NOMO-1 treated with dmso at 0.1 percent for 144 hours (cell line): ENCODE measurements around the gene XYLB.
"Not testable (repeated sequence)": the region's sequence is repeated elsewhere in the genome, so short reads cannot be mapped to it uniquely, and the experiment has no call there.

Experiments used
- DNase-seq: peaks from one replicate; lab custom pipeline; 2025; ENCODE audit not compliant: unreplicated experiment; lab: John Stamatoyannopoulos, UW

Gene XYLB

DNA sequence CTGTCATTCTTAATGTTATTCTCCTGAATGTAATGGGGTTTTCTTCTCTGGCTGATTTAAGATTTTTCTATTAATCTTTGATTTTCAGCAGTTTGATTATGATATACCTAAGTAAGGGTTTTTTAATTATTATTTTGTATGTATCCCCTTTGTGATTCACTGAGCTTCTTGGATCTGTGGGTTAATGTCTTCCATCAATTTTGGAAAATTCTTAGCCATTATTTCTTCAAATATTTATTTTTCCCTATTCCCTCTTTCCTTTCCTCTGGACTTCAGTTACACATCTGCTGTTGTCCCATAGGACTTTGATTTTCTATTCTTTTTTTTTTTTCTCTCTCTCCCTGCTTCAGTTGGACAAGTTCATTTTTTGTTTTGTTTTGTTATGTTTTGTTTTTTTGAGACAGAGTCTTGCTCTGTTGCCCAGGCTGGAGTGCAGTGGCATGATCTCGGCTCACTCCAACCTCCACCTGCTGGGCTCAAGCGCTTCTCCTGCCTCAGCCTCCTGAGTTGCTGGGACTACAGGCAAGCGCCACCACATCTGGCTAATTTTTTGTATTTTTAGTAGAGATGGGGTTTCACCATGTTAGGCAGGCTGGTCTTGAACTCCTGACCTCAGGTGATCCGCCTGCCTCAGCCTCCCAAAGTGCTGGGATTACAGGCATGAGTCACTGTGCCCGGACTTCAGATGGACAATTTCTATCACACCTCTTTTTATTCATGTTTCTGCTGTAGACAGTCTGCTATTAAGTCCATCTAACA lies 40.6 kb downstream of the XYLB start:
- no peak for DNase-seq

DNA sequence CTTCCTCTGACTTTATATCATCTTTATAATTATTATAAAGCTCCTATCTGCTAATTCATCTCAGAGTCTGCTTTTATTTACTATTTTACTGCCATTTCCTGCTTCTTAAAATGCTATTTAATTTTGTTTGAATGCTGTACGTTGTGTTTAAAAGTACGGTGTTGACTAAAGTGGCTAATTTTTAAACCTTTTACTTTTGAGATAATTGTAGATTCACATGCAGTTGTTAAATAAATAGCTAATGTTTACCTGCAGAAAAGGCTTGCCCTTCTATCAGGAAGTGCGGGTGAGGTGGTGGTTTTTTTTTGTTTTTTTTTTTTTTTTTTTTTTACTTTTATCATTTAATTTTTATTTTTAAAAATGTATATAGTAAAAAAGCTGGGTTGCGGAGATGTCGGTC lies 41.3 kb downstream of the XYLB start:
- no peak for DNase-seq

DNA sequence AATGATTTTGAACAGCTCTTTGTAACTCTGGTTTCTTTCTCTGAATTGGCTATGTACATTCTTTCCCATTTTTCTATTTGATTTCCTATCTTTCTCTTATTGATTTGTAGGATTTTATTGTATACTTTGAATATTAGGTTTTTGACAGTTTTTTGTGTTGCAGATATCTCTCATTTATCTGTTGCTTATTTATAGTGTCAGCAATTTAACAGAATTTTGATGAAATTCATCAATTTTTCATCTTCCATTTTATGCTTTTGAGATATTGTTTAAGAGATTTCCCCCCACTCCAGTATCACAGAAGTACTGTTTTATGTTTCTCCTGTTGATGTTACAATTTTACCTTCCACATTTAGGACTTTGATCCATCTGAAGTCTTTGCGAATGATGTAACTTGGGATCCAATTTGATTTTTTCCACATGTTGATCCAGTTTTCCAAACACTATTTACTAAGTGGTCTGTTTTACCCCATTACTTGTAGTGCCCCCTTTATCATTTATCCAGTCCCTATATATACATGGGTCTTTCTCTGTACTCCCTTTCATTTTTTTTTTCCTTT lies 46.1 kb downstream of the XYLB start:
- DNase-seq = no peak

DNA sequence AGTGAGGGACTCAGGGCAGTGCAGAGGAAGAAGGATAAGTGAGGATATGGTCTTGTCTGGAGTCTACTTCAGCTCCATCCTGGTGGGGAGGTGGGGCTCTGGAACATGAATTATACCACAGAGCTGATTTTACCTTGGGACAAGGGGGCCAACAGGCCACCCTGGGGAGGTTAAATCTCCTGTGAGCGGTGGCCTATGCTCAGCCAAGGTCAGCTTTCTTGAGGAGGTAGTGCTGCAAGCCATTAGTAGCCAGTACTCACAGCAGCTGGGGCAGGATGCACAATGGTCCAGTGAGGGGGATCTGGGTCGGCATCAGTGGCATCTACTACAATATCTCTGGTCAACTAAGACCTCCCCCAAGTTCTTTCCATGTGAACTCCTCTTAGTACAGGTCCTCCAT lies 49.7 kb downstream of the XYLB start:
- no peak for DNase-seq

DNA sequence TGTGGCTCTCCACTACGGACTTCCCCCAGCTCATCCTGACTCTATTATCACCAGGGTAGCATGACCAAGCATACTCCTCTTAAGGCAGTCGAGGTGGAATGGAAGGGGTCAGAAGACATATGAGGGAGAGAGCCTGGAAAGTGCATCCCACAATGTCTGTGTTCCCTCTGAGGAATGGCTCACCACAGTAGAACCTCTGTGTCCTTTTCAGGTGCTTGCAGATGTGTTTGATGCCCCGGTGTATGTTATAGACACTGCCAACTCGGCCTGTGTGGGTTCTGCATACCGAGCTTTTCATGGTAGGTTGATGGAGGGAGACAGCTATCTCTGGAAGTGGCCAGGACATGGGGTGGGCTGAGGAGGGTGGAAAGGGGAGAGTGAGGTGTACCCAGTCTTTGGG lies 50.3 kb downstream of the XYLB start:
- no peak for DNase-seq

DNA sequence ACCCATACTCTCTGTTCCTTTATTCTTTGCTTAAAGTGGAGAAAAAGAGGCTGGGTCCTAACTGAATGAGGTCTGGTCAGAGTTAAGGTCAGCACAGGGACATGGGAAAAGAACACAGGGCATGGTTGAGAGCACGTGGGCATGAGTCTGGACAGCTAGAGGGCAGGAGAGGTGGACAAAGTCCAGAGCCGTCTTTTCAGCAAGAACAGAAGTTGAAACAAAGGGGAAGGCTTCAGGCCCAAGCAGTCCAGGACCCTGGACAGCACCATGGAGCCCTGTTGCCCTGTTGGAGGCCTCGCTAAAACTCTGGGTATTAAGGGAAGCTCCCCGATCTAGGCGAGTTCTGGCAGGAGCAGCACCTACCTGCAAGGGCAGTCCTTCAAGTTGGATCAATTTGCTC lies 50.7 kb downstream of the XYLB start:
- no peak for DNase-seq

DNA sequence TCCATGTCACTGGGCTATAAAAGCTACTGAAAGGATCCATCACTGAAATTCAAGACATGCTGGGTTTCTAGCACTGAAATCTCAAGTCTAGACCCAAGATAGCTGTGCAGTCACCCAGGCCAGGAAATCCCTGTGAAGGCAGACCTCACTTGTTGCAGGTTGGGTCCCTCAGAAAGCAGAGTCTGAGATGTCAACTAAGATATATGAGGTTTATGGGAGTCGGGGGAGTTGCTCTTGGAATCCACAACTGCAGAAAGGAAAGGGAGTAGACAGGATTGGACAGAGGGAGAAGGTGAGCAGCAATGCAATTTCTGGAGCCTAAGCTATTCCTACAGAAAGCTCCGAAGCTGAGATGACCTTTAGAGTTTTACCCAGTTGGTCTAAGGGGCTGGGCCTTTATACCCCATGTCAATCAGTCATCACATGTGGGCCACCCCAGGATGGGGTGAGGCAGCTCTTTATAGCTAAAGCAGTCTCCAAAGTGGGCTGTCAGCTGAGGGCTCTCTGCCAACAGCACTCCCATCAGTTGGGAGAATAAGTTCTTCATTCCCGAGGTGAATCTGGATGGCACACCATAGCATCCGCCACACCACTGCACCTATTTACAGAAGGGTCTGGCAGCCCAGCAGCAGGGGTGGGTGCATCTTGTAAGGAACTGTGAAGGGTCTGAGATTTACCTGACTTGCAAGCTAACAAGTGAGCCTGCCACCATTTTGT lies 54.8 kb downstream of the XYLB start:
- no peak for DNase-seq

DNA sequence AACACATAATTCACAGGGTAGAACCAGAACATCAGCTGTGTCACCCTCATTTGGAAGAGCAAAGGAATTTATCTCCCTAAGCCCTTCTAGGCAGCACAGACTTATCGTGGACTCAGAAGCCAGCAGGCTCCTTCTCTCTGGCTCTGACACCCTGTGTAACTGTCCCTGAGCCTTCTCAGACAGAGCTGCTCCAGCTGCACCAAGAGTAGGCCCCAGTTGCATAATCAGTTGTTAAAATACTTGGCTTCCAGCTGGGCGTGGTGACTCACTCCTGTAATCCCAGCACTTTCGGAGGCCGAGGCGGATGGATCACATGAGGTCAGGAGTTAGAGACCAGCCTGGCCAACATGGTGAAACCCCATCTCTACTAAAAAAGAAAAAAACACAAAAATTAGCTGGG lies 57.7 kb downstream of the XYLB start:
- no peak for DNase-seq

DNA sequence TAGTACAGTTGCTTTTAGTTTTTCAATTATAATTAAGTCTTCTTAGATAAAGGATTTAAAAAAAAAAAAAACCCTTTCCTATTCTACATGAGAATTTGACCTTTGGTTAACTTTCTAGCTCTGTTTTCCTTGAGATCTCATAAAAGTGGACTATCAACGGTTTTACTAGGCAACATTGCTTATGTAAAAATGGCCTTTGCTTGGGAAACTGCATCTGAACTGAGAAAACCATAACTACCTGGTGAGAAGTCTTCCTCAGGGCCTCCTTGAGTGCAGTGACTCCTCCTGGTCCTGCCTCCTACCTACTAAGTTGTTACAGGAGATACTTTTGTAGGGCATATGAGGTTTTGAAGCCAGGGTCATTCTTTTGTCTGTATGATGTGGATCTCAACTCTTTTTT lies 65.0 kb downstream of the XYLB start:
- no peak for DNase-seq

DNA sequence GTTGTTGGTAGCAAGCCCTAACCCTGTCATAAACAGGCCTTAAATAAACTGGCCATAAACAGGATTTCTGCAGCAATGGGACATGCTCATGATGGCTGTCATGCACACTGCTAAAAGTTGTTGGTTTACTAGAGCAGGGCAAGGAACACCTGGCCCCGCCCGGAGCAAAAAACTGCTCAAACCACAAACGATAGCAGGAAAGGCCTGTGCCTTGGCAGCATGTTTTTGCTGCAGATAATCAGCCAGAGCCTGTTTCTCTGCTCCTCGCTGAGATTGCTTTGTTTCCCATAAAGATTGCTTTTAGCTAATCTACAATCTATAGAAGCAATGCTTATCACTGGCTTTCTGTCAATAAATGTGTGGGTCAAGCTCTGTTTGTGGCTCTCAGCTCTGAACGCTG lies 74.2 kb downstream of the XYLB start:
- DNase-seq = not testable (repeated sequence)

DNA sequence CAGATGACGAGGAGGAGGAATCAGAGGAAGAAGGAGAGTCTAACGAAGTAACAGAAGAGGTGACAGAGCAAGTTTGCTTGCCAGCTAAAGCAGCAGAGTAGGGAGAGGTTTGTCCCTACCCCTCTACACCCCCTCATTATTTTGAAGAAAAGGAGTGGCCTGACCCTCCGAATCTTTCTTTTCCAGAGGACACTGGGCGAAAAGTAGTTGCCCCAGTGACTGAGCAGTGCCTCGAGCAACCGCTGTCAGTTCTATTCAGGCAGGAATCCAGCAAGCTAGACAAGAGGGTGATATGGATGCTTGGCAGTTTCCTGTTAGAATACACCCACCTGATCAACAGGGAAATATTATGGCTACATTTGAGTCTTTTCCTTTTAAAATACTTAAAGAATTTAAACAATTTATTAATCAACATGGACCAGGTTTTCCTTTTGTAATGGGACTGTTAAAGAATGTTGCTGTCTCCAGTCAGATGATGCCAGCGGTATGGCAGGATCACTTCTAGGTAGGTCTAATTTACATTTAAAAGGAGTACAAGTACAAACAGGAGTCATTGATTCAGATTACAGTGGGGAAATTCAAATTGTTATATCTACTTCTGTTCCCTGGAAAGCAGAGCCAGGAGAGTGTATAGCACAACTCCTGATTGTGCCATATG lies 75.2 kb downstream of the XYLB start:
- DNase-seq = no peak

DNA sequence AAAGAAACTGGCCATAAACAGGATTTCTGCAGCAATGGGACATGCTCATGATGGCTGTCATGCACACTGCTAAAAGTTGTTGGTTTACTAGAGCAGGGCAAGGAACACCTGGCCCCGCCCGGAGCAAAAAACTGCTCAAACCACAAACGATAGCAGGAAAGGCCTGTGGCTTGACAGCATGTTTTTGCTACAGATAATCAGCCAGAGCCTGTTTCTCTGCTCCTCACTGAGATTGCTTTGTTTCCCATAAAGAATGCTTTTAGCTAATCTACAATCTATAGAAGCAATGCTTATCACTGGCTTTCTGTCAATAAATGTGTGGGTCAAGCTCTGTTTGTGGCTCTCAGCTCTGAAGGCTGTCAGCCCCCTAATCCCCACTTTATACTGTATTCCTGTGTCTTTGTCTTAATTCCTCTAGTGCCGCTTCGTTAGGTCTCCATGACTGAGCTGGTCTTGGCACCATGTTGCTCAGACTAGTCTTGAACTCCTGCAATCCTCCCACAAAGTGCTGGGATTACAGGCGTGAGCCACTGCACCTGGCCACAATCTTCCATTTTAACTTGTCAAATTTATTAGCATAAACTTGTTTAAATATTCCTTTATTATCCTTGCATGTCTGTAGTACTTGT lies 80.3 kb downstream of the XYLB start:
- DNase-seq = not testable (repeated sequence)

DNA sequence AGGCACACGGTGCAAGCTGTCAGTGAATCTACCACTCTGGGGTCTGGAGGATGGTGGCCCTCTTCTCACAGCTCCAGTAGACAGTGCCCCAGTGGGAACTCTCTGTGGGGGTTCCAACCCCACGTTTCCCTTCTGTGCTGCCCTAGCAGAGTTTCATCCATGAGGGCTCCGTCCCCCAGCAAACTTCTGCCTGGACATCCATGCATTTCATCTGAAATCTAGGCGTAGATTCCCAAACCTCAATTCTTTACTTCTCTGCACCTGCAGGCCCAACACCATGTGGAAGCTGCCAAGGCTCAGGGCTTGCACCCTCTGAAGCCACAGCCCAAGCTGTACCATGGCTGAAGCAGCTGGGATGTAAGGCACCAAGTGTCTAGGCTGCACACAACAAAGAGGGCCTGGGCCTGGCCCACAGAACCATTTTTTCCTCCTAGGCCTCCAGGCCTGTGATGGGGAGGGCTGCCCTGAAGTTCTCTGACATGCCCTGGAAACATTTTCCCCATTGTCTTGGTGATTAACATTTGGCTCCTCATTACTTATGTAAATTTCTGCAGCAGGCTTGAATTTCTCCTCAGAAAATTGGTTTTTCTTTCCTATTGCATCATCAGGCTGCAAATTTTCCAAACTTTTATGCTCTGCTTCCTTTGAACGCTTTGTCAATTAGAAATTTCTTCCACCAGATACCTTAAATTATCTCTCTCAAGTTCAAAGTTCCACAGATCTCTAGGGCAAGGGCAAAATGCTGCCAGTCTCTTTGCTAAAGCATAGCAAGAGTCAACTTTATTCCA lies 86.5 kb downstream of the XYLB start:
- not testable (repeated sequence) for DNase-seq

DNA sequence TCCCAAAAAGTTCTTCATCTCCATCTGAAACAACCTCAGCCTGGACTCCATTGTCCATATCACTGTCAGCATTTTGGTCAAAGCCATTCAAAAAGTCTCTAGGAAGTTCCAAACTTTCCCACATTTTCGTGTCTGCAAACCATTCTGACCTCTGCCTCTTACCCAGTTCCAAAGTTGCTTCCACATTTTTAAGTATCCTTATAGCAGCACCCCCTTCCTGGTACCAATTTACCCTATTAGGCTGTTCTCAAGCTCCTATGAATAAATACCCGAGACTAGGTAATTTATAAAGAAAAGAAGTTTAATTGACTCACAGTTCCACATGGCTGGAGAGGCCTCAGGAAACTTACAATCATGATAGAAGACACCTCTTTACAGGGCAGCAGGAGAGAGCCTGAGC lies 87.1 kb downstream of the XYLB start:
- DNase-seq = not testable (repeated sequence)

DNA sequence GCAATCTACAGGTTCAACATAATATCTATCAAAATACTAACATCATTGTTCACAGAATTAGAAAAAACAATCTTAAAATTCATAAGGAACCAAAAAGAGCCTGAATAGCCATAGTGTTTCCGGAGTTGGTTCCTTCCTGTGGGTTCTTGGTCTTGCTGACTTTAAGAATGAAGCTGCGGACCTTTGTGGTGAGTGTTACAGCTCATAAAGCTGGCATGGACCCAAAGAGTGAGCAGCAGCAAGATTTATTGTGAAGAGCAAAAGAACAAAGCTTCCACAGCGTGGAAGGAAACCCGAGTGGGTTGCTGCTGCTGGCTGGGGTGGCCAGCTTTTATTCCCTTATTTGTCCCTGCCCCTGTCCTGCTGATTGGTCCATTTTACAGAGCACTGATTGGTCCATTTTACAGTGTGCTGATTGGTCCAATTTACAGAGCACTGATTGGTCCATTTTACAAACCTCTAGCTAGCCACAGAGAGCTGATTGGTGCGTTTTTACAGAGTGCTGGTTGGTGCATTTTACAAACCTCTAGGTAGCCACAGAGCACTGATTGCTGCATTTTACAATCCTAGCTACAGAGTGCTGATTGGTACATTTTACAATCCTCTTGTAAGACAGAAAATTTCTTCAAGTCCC lies 92.0 kb downstream of the XYLB start:
- DNase-seq = not testable (repeated sequence)

DNA sequence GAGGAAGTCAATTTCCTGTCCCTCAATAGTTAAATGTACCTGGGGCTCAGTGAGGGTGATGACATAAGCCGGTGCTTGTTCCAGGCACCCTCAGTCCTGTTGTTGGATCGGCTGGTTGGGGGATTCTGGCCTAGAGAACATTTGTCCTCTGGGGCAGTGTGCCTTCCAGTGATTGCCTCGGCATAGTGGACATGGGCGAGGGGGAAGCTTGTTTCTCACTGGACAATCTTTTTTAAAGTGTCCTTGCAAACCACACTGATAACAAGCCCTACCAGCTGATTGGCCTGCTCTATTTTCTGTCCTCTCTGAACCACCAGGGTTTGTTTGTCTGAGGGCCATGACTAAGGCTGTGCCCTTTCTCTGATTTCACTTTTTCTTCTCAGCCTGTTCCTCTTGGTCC lies 96.6 kb downstream of the XYLB start:
- not testable (repeated sequence) for DNase-seq

DNA sequence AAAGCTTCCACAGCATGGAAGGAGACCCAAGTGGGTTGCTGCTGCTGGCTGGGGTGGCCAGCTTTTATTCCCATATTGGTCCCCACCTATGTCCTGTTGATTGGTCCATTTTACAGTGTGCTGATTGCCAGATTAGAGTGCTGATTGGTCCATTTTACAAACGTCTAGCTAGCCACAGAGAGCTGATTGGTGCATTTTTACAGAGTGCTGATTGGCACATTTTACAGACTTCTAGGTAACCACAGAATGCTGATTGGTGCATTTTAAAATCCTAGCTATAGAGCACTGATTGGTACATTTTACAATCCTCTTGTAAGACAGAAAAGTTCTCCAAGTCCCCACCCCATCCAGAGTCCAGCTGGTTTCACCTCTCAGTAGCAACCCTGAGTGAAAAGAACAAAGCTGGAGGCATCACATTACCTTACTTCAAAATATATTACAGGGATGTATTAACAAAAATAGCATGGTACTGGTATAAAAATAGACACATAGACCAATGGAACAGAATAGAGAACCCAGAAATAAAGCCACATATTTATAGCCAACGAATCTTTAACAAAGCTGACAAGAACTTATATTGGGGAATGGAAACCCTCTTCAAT lies 99.6 kb downstream of the XYLB start:
- no peak for DNase-seq

DNA sequence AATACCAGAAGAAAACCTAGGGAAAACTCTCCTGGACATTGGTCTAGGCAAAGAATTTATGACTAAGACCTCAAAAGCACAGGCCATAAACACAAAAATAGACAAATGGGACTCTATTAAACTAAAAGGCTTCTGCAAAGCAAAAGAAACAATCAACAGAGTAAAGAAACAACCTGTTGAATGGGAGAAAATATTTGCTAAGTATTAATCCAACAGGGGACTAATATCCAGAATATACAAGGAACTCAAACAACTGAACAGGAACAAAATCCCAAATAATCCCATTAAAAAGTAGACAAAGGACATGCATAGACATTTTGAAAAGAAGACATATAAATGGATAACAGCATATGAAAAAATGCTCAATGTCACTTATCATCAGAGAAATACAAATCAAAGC lies 100.2 kb downstream of the XYLB start:
- DNase-seq = no peak

DNA sequence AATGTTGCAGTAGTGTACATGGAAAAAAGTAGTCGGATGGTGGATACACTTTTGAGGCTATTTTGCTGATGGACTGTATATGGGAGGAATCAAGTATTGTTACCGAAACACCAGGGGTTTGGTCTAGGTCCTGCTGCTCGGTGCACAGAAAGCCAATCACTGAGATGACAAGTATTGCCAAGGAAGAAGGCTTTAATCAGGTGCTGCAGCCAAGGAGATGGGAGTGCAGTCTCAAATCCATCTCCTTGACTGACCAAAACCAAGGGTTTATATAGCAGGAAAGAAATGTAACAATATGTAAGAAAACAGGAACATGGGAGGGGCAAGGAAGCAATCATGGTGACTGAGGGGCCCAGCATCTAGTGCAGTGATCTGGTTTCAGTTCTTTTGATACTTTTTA lies 104.3 kb downstream of the XYLB start:
- DNase-seq = no peak
